ENCODE data around the gene ZNF530. TPM values are rescaled to one million over a fixed set of nuclear protein-coding genes. Genes with fewer than 3 reads are reported as not detected.
A peak's percentile ranks its signal among the peaks of the same experiment; 100 is the strongest.

The ZNF530 gene
- total RNA-seq, 1 donor from 2014 or later = 4.7 TPM

DNA sequence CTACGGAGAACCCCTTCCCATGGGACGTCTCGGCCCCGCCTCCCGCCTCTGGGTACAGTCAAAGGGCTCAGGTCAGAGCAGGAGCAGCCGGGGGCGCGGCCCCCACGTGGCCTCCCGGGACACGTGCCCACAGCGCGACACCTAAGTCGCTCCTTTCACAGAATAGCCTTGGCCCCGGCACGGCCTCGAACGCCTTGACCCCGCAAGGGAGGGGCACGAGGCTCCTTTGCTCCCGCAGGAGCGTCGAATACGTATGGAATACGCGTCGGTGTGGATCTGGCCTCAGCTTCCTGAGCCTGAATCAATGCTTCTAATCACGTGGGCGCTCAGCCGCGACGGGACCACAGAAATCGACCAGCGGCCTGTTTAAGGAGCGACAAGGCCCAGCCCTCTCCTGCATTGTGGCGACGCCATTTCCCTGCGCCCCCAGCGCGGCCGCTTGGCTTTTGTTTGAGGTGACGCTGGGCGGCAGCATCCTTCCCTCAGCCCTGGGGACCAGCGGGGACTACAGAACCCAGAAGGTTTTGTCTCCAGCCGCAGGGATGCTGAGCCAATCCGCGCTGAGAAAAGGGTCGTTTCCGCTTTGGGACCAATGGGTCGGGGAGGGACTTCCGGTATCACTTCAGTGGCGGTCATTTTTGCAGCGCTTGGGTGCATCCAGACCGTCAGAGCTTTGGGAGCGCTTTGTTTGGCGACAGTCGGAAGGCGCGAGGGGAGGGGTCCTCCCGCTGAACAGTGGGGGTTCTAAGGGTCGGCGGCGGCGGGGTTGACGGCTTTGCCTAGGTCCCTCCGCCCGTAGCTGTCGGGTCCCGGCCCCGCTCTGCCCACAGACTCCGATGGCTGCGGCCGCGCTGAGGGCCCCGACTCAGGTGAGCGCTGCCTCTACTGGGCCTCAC, 15.9 kb upstream of the ZNF530 start, which contains the start of gene ZIK1:
TSS of gene ZIK1 (plus strand) at position 625 of the 896 bp plus-strand sequence. CDS start at position 837, 212 bp downstream.
- peak; percentile 87 for DNase-seq (ENCODE audit: low read depth)
- Mint-ChIP-seq H3K27me3 (ENCODE audit: low read depth, unreplicated experiment) (no peaks in the 10 kb centered on the region), H3K36me3 (ENCODE audit: low read depth, unreplicated experiment) (peaks cover 34% of the 10 kb centered on the region), H3K27ac (ENCODE audit: unreplicated experiment) (peak within 1 kb of the TSS; percentile 42), H3K4me1 (ENCODE audit: low read depth, unreplicated experiment) (peaks cover 9% of the 10 kb centered on the region), H3K9me3 (ENCODE audit: unreplicated experiment) (peaks cover 32% of the 10 kb centered on the region), H3K4me3 (ENCODE audit: unreplicated experiment) (peak within 1 kb of the TSS; percentile 91)
- H3K4me2 ChIP-seq (ENCODE audit: low read length) = peak within 1 kb of the TSS; percentile 89
- peak within 1 kb of the TSS; percentile 100 for H2AFZ ChIP-seq (ENCODE audit: low read depth, low read length)
- peaks cover 12% of the 10 kb centered on the region for H3K79me2 ChIP-seq (ENCODE audit: insufficient read depth, low read length)
- H3K27me3 ChIP-seq (ENCODE audit: insufficient read depth, low read length) = no peaks in the 10 kb centered on the region
- H3K27ac ChIP-seq (ENCODE audit: low read depth, low read length) = no peak within 1 kb of the TSS
- H3K4me1 ChIP-seq (ENCODE audit: insufficient read depth, low read length) = peaks cover 6% of the 10 kb centered on the region
- H3K4me3 ChIP-seq (ENCODE audit: insufficient read depth, low read depth, low read length) = peak within 1 kb of the TSS; percentile 73
- peak within 1 kb of the TSS; percentile 64 for H3K9ac ChIP-seq (ENCODE audit: low read length)
- TF ChIP-seq, protein P1, sequence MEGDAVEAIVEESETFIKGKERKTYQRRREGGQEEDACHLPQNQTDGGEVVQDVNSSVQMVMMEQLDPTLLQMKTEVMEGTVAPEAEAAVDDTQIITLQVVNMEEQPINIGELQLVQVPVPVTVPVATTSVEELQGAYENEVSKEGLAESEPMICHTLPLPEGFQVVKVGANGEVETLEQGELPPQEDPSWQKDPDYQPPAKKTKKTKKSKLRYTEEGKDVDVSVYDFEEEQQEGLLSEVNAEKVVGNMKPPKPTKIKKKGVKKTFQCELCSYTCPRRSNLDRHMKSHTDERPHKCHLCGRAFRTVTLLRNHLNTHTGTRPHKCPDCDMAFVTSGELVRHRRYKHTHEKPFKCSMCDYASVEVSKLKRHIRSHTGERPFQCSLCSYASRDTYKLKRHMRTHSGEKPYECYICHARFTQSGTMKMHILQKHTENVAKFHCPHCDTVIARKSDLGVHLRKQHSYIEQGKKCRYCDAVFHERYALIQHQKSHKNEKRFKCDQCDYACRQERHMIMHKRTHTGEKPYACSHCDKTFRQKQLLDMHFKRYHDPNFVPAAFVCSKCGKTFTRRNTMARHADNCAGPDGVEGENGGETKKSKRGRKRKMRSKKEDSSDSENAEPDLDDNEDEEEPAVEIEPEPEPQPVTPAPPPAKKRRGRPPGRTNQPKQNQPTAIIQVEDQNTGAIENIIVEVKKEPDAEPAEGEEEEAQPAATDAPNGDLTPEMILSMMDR (IDR thresholded peaks at IDR 0.05; ENCODE audit: insufficient read depth, low read depth, low read length) = no peak
- no peak for TF ChIP-seq EZH2 (IDR thresholded peaks at IDR 0.05; ENCODE audit: insufficient read depth, low read length)
- peaks cover 41% of the 10 kb centered on the region for H3K9me3 ChIP-seq (ENCODE audit: insufficient read depth, low read depth, low read length)
- no peaks in the 10 kb centered on the region for H4K20me1 ChIP-seq (ENCODE audit: insufficient read depth, low read length)
- peak; percentile 75 for FAIRE-seq
- H3K36me3 ChIP-seq (ENCODE audit: insufficient read depth, low read length) = peaks cover 4% of the 10 kb centered on the region

DNA sequence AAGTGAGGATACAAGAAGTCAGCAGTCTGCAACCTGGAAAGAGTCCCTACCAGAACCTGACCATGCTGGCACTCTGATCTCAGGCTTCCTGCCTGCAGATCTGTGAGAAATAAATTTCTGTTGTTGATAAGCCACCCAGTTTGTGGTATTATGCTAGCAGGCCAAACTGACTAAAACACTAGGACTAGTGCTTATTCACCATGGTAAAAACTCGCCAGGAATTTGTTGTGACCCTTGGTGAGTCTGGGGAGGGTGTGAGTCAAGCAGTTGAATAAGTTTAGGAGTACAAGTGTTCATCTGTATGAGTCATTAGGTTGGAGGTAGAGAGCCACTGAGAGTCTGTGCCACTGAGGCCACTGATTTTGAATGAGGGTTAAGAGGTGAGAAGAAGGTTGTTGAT, 12.2 kb upstream of the ZNF530 start:
- Mint-ChIP-seq H3K27ac (ENCODE audit: unreplicated experiment) (peak overlapping the region; percentile 29), H3K4me3 (ENCODE audit: unreplicated experiment) (peak overlapping the region; percentile 58), H3K4me1 (ENCODE audit: low read depth, unreplicated experiment) (peaks cover 9% of the 10 kb centered on the region), H3K27me3 (ENCODE audit: low read depth, unreplicated experiment) (no peaks in the 10 kb centered on the region), H3K36me3 (ENCODE audit: low read depth, unreplicated experiment) (peaks cover 69% of the 10 kb centered on the region), H3K9me3 (ENCODE audit: unreplicated experiment) (peaks cover 50% of the 10 kb centered on the region)
- DNase-seq (ENCODE audit: low read depth) = peak; percentile 79
- Histone ChIP-seq H2AFZ (ENCODE audit: low read depth, low read length) (no peak overlapping the region), H3K9me3 (ENCODE audit: insufficient read depth, low read depth, low read length) (peaks cover 67% of the 10 kb centered on the region), H3K4me1 (ENCODE audit: insufficient read depth, low read length) (peaks cover 6% of the 10 kb centered on the region), H3K36me3 (ENCODE audit: insufficient read depth, low read length) (peaks cover 26% of the 10 kb centered on the region), H3K4me2 (ENCODE audit: low read length) (peak overlapping the region; percentile 4), H3K27ac (ENCODE audit: low read depth, low read length) (no peak overlapping the region), H3K27me3 (ENCODE audit: insufficient read depth, low read length) (no peaks in the 10 kb centered on the region), H4K20me1 (ENCODE audit: insufficient read depth, low read length) (no peaks in the 10 kb centered on the region), H3K4me3 (ENCODE audit: insufficient read depth, low read depth, low read length) (no peak overlapping the region), H3K9ac (ENCODE audit: low read length) (no peak overlapping the region), H3K79me2 (ENCODE audit: insufficient read depth, low read length) (peaks cover 12% of the 10 kb centered on the region)
- peak; percentile 87 for FAIRE-seq
- TF ChIP-seq, protein P1 (IDR thresholded peaks at IDR 0.05; ENCODE audit: insufficient read depth, low read depth, low read length) = no peak
- TF ChIP-seq EZH2 (IDR thresholded peaks at IDR 0.05; ENCODE audit: insufficient read depth, low read length) = no peak

Data from astrocyte (in vitro differentiated cells and primary cell).